ENCODE measurements around the gene HOOK2. TPM values are rescaled to one million over a fixed set of nuclear protein-coding genes. Genes with fewer than 3 reads are reported as not detected.
A peak's percentile ranks its signal among the peaks of the same experiment; 100 is the strongest.

Gene HOOK2
- polyA plus RNA-seq, 3 donors, result 0.55 to 28.6 (median 1.1) TPM

DNA sequence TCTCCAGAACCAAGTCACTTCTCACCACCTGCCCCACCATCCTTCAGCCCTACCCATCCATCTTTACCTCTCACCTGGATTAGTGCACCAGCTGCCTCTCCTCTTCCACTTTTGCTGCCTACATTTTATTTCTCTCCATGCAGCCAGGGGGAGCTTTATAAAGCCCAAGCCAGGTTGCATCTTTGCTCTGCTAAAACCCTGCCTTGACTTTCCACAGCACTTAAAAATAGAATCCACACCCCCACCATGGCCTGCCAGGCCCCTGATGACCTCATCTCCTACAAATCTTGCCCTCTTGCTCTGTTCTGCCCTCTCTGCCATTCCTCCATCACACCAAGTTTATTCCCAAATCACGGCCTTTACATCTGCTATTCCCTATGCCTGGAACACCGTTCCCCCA is 1.8 kb downstream of the HOOK2 start:
- intact Hi-C loops (cut with micrococcal nuclease), result no loop called here
- Histone ChIP-seq H3K9ac (ENCODE audit: insufficient read depth, low read length, poor library complexity, severe bottlenecking) (no peak overlapping the region), H3K79me2 (ENCODE audit: insufficient read depth, low read length) (peaks cover 20% of the 10 kb centered on the region), H3K9me3 (replicated peaks in 1 of 2; ENCODE audit: control insufficient read depth in 1 of 2, insufficient read depth in 1 of 2, low read length in 2 of 2) (no peaks in the 10 kb centered on the region), H2AFZ (ENCODE audit: insufficient read depth, low read depth, low read length, poor library complexity, severe bottlenecking) (no peak overlapping the region), H4K20me1 (ENCODE audit: insufficient read depth, low read length) (peaks cover 4% of the 10 kb centered on the region), H3K27me3 (ENCODE audit: control insufficient read depth in 2 of 2, insufficient read depth in 2 of 2, low read length in 2 of 2) (no peaks in the 10 kb centered on the region), H3K4me1 (ENCODE audit: control insufficient read depth in 1 of 2, insufficient read depth in 2 of 2, low read length in 2 of 2) (peaks cover 22 to 32% of the 10 kb centered on the region in 2 donors), H3K4me3 (replicated peaks in 1 of 3; ENCODE audit: low read depth in 2 of 3, low read length in 3 of 3) (no peak overlapping the region), H3K36me3 (replicated peaks in 1 of 2; ENCODE audit: control insufficient read depth in 1 of 2, insufficient read depth in 2 of 2, low read length in 2 of 2) (no peaks in the 10 kb centered on the region), H3K27ac (ENCODE audit: low read depth in 1 of 2, low read length in 2 of 2) (no peak overlapping the region), H3K4me2 (replicated peaks; ENCODE audit: extremely low read depth, low read length, poor library complexity, severe bottlenecking) (no peak overlapping the region)
- Mint-ChIP-seq H3K36me3 (peaks cover 4 to 16% of the 10 kb centered on the region in 2 donors), H3K4me3 (no peak overlapping the region), H3K4me1 (peaks cover 21% of the 10 kb centered on the region), H3K9me3 (no peaks in the 10 kb centered on the region), H3K27ac (peak overlapping the region in 1 of 7 donors; percentile 52), H3K27me3 (ENCODE audit: low read depth in 3 of 3) (peaks cover 2 to 6% (median 3%) of the 10 kb centered on the region in 3 donors)
- no peak for DNase-seq
- WGBS (ENCODE audit: insufficient coverage), result 93% methylated on average over 2 of the region's 2 CpGs
- TF ChIP-seq CTCF (IDR thresholded peaks at IDR 0.05), result no peak

GRCh38 chr19:12772323-12772722 is 3.0 kb downstream of the HOOK2 start:
- peaks cover 17 to 22% of the 10 kb centered on the region in 2 donors for H3K4me1 ChIP-seq (ENCODE audit: control insufficient read depth in 1 of 2, insufficient read depth in 2 of 2, low read length in 2 of 2)

More at GRCh38 chr19:12772323-12772722, 3.0 kb downstream of the HOOK2 start:
- no peak overlapping the region for H3K27ac ChIP-seq (ENCODE audit: low read depth in 1 of 2, low read length in 2 of 2)
- peaks cover 2 to 5% (median 3%) of the 10 kb centered on the region in 3 donors for H3K27me3 Mint-ChIP-seq (ENCODE audit: low read depth in 3 of 3)
- H3K36me3 Mint-ChIP-seq, result peaks cover 12 to 25% of the 10 kb centered on the region in 2 donors
- no peaks in the 10 kb centered on the region for H3K27me3 ChIP-seq (ENCODE audit: control insufficient read depth in 2 of 2, insufficient read depth in 2 of 2, low read length in 2 of 2)
- DNase-seq, result no peak
- H2AFZ ChIP-seq (ENCODE audit: insufficient read depth, low read depth, low read length, poor library complexity, severe bottlenecking), result no peak overlapping the region
- H3K9ac ChIP-seq (ENCODE audit: insufficient read depth, low read length, poor library complexity, severe bottlenecking), result no peak overlapping the region
- TF ChIP-seq CTCF (IDR thresholded peaks at IDR 0.05), result no peak
- peaks cover 15% of the 10 kb centered on the region for H3K4me1 Mint-ChIP-seq
- H3K9me3 Mint-ChIP-seq, result no peaks in the 10 kb centered on the region
- H3K27ac Mint-ChIP-seq, result peak overlapping the region in 1 of 7 donors; percentile 26
- no peaks in the 10 kb centered on the region for H3K36me3 ChIP-seq (replicated peaks in 1 of 2; ENCODE audit: control insufficient read depth in 1 of 2, insufficient read depth in 2 of 2, low read length in 2 of 2)
- intact Hi-C loops (cut with micrococcal nuclease), result no loop called here
- H3K4me3 Mint-ChIP-seq, result no peak overlapping the region
- peaks cover 2% of the 10 kb centered on the region for H4K20me1 ChIP-seq (ENCODE audit: insufficient read depth, low read length)
- WGBS (ENCODE audit: insufficient coverage), result 85% methylated on average over 2 of the region's 4 CpGs
- H3K4me3 ChIP-seq (replicated peaks in 1 of 3; ENCODE audit: low read depth in 2 of 3, low read length in 3 of 3), result no peak overlapping the region
- H3K9me3 ChIP-seq (replicated peaks in 1 of 2; ENCODE audit: control insufficient read depth in 1 of 2, insufficient read depth in 1 of 2, low read length in 2 of 2), result no peaks in the 10 kb centered on the region
- H3K4me2 ChIP-seq (replicated peaks; ENCODE audit: extremely low read depth, low read length, poor library complexity, severe bottlenecking), result no peak overlapping the region
- peaks cover 7% of the 10 kb centered on the region for H3K79me2 ChIP-seq (ENCODE audit: insufficient read depth, low read length)

All from CD14-positive monocyte (primary cell).